GM06990 (cell line): Measurements from ENCODE around the gene TAF1.

Experiments used
- DNase-seq: peaks from one replicate; pipeline ENCODE4 v3.0.0-alpha.2; 2011; ENCODE audit not compliant: insufficient read length; ENCODE audit errors: extremely low read depth
- H3K27me3 ChIP-seq: replicated peaks from 2 replicates; pipeline ENCODE4 v1.6.0; 2011; ENCODE audit warnings: low read length; ENCODE audit not compliant: control insufficient read depth, insufficient read depth
- H3K36me3 ChIP-seq: 2 replicates; pipeline ENCODE4 v1.5.1; 2011; ENCODE audit warnings: low read length; ENCODE audit not compliant: control insufficient read depth, insufficient read depth
- H3K4me3 ChIP-seq: replicated peaks from 2 replicates; pipeline ENCODE4 v1.5.1; 2011; ENCODE audit warnings: low read depth, mild to moderate bottlenecking, control low read depth, low read length
- CTCF ChIP-seq: IDR thresholded peaks from 2 replicates; pipeline ENCODE4 v1.5.1; 2011; ENCODE audit warnings: low read length, control low read depth, mild to moderate bottlenecking, inconsistent platforms; ENCODE audit not compliant: insufficient read depth, poor library complexity, severe bottlenecking

The TAF1 gene

GRCh38 chrX:71514367-71515037, 148.3 kb downstream of the TAF1 start:
- no peaks in the 10 kb centered on the region for H3K36me3 ChIP-seq
- DNase-seq = peak; percentile 24
- peak; percentile 38 for TF ChIP-seq CTCF
- H3K27me3 ChIP-seq = no peaks in the 10 kb centered on the region
- no peak overlapping the region for H3K4me3 ChIP-seq

GRCh38 chrX:71515038-71515396, 148.9 kb downstream of the TAF1 start:
- H3K27me3 ChIP-seq = no peaks in the 10 kb centered on the region
- DNase-seq = no peak
- TF ChIP-seq CTCF = no peak

More at GRCh38 chrX:71515038-71515396, 148.9 kb downstream of the TAF1 start:
- H3K36me3 ChIP-seq = no peaks in the 10 kb centered on the region
- no peak overlapping the region for H3K4me3 ChIP-seq
